NOMO-1 treated with DMSO at 0.1 percent for 48 hours (cell line): Measurements from ENCODE around the gene TANC1.

Experiments
- DNase-seq: peaks from one replicate; lab custom pipeline; 2025; ENCODE audit not compliant: unreplicated experiment; lab: John Stamatoyannopoulos, UW

The TANC1 gene

DNA sequence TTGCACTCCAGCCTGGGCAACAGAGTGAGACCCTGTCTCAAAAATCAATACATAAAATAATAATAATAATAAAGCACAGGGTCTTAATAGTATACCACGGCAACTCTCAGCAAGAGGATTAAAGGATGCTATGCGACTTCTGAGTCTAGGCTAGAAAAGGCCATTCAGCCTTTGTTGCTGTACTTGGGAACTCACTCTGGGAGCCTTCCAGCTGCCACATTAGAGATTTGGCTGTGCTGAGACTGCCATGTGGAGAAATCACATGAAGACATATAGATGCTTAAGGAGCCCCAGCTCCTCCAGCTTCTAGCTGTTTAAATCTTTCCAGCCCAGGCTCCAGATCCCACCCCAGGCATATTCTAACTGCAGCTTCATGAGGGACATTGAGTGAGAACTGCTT, 8.2 kb upstream of the TANC1 start:
- DNase-seq: no peak

DNA sequence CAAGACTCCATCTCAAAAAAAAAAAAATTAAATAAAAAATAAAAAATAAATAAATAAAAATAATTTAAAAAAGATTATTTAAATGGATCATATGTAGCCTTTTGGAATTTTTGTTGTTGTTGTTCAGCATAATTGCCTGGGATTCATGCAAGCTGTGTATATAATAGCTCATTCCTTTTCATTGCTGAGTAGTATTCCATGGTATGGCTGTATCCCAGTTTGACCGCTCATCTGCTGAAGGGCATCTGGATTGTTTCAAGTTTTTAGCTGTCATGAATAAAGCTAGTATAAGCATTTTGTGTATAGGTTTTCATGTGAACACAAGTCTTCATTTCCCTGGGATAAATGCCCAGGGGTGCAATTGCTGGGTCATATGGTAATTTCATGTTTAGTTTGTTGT, 6.4 kb upstream of the TANC1 start:
- DNase-seq: no peak

DNA sequence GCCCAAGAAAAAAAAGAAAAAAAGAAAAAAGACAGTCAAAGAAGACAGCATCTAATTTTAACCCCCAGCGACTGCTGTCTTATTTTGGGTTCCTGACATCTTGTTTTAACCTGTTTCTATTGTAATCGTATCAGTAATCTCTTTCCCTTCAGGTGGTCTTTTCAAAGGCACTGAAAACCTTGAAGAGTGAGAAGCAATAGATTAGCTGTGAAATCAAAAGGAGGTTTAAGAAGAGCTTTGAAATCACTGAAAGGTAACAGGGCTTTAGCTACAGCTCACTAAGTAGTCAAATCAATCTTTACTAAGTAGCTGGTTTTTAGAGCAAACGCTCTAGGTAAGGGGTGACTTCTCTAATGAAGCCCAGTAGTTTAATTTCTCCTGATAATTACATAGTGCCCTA, 5.4 kb upstream of the TANC1 start:
- DNase-seq: no peak

DNA sequence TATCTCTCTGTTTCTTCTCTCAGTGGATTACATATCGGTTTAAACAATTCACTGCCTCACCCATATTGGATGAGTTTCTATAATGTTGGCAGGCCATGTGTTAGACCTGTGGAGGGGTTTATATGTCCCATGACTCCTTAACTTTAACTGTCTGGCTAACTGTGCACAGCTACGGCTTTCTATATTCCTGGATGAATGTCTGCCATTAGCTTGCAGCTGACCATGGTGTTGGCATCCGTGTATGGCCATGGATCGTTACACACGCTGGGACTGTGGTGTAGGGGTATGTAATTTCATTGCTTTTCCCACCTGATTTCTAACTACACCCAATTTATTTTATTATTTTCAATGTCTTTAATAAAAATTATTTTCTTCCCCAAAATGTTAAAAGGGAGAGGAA, 3.3 kb upstream of the TANC1 start:
- no peak for DNase-seq

DNA sequence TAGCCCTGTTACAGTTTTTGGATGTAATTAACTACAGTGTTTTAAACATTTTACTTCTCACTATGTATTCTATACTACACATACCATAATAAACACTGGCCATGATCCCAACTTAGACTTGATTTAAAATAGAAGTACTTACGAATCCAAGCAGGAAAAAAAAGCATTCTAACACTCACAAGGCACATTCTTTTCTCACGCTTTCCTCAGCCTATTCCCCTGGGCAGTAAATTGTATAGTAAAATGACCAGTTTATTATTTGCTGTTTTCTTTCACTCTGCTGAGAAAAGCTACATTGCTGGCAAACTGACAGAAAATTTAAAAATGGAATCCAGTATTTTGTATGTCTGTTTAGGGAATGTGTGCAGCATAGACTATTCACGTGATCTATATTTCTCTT, 2.8 kb upstream of the TANC1 start:
- DNase-seq: no peak

DNA sequence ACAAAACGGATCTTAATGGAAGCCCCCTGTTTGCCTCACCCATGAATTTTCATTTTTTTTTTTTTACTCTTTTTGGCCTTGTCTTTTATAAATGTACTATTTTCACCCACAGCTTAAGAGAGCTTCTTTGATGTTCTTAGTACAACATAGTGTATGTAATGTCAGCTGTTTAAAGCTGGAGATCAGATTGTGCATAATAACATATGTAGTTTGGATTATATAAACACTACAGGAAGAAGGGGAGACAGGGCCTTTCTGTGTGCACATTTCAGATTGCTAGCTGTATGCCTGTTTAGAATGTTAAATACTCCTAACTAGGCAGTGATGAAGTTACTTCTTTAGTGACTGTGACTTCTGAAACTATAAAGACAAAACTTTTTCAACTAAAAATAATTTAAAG, 2.1 kb upstream of the TANC1 start:
- DNase-seq: no peak

DNA sequence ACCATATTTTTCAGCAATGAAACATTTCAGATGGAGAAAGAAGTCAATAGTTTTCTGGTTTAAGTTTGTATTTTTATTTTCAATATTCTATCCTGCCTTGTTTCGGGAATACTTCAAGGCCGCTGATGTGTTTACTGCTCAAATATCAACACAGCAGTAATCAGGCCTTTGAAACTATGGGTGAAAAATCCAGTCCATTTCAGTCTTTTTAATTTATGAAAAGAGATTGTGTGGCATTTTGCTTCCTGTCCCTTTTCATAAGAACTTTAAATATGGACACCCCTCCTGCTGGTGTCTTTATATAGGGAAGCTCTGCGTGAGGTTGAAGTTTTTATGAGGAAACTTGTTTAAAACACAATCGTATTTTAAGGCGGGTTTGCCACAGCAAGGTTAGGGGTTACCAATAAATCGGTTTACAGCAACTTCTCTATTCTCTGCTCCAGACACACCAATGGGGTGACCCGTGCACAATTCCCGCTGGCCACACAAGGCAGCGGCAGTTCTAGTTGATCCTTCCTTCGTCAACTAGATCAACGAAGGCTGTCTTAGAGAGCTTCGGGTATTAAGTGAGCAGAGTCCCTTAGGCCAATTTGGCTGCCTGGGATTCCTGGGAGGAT, 1.2 kb upstream of the TANC1 start:
- DNase-seq: no peak

DNA sequence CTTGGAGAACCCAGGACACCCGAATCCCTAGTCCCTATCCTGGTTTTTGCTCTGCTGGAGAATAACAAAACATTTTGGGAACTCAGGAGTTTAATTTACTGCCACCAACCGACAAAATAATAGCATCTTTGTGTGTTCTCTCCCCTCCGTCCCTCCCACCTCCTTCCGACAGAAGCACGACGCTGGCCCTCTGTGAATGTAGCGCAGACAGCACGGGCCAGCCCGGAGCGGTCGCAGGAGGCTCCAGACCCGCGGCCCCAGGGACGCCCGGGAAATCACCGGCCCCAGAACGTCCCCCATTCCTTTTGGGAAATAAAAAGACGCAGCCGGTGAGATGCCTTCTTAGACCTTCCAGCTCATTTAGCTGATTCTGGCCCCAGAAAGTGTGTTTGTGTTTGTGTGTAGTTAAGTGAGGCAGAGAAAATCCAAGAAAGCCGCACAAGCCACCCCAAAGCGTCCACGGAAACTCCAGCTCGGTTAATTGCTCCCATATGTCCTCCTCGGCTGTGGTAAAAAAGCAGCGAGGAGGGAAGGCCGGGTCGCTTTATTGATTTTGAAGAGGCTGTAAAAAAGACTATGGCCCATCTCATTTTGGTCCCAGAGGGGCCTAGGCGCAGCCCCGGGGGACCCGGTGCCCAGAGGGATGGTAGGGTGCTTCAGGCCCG, 577 bp upstream of the TANC1 start:
- no peak for DNase-seq

DNA sequence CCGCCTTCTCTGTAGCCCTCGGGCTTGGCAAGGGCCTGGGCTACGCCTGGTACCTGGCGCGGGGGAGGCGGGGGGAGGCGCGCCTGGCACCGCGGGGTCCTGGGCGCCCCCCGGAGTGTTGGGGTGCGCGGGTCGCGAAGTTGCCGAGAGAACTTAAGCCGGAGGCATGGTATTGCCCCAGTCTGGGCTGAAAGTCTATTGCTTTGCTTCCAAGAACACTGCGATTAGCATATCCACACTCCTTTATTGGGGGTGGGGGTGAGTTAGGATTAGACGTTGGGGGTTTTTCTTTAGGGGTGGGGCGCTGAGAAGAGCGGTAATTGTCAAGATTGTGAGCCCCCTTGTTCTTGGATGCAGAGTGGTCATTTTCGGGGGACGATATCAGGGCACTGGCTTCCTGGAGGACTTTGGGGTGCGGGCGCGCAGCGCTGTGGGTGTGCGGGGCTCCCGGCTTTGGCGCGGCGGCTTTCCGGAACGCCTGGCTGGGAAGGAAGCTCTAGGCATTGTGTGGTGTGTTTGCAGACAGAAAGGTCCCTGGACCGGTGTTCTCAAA, 798 bp downstream of the TANC1 start:
- DNase-seq: no peak

DNA sequence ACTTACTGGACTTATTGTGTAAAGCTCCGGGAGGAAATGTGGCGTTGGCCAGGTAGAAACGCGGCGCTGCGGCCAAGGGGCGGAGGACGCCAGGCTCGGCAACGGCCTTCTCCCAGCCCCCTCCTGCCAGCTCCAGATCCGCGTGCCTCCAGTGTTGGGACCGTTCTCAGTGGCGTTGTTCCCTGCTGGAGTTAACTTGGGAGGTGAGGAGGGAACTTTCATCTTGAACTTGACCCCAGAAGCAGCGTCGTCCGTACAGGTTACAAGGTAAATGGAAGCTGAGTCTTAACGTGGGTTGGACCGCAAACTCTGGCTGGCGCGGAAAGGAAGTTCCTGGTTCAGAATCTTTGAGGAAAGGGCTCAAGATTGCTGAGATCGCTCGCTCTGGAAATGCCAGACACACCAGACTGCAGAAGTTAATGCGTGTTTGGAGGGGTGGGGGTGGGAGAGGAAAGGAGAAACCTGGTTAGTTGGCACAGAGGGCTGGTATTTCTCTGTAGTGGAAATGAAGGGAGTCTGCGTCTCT, 1.3 kb downstream of the TANC1 start:
- DNase-seq: no peak

DNA sequence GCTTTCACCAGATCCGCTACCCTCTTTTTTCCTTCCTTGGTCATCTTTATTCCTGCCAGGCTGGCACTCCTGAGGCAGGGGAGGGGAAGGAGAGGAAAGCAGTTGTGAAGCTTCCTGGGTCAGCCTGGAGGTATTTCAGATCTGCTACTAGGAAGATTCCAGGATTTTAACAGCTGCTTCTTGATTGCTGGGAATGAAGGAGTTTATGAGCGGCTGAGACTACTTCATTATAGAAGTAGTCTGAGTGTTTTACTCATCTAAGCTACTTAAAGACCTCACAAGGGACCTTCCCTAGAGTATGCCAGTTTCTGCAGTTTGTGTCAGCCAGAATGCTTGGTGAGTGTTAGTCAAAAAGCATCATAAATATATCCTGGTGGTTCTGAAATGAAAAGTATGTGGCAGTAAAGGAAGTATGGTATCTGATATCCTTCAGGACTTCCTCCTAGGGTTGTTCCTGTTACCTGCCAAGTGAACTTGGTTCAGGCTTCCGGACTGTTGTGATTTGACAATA, 1.9 kb downstream of the TANC1 start:
- no peak for DNase-seq

DNA sequence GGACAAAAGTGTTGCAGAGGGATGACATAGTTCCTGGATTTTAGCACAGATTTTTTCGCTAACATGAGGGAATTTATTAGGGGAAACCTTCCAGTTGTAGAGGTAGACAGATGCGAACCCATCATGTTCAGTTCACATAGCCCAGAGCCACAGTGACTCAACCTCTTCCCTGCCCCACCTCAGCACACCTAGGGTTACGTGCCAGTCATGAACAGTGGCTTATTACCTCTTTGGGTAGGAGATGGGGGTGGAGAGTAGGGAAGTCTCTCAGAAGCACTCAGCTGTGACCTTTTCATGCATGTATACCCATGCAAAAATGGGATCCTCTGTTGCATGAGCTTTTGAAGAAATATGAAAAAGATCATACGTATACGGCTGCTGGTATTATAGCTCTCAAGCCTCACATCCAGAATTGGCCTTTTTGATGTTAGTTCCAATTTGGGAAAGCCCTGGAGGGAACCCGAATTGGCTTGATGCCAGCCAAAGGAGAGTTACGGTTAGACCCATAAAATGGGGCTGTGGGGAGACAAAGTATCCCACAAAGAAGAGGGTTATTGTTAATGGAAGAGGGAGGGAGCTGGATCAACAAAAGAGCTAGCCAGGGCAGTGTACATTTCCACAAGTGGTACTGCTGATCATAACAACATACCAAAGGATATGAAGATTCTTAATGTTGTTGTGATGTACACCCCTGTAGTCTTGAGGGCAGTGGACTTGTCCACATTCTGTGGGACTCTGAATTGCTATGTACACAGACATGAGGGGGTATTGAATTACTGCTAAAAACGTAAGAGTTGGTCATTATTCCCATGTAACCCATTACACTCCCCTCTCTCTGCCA, 4.9 kb downstream of the TANC1 start:
- DNase-seq: no peak

DNA sequence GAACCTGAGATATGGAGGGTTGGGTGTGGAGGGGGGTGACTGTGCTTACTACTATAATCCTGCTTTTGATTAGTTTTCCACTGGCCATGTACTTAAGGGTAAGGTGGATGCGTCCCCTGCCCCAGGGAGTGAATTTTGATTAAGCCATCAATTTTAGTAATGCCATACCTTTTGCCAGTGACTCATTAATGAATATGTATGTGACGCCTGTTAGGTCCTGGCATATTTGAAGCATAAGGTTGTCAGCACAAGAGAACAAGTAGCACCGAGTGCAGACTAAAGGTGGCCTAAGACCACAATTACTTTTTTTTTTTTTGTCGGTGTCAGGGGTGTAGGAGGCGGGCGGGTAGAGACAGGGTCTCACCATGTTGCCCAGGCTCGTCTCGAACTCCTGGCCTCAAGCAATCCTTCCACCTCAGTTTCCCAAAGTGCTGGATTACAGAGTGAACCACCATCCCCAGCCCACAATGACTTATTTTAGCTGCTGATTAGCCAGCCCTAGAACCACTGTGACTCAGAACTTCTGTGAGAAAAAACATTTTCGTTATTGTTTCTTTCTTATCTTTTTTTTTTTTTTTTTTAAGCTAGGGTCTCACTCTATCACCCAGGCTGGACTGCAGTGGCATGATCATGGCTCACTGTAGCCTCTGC, 7.0 kb downstream of the TANC1 start:
- DNase-seq: no peak

DNA sequence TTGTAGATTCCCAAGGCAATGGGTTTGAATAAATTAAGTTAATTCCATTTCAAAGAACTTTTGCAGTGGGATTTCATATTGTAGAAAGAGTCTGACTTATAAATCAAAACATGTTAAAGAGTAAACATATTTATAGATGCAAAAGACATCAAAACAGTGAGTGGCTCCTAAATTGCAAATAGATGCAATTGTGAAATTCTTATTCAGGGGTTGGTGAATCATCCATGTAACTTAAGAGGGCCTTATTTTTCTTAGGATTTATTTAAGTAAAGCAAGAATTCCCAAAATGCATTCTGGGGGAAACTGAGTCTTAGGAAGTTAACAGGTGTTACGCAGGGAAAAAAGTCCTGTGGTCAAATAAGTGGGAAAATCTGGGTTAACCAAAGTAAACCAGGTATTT, 11.3 kb downstream of the TANC1 start:
- DNase-seq: no peak

DNA sequence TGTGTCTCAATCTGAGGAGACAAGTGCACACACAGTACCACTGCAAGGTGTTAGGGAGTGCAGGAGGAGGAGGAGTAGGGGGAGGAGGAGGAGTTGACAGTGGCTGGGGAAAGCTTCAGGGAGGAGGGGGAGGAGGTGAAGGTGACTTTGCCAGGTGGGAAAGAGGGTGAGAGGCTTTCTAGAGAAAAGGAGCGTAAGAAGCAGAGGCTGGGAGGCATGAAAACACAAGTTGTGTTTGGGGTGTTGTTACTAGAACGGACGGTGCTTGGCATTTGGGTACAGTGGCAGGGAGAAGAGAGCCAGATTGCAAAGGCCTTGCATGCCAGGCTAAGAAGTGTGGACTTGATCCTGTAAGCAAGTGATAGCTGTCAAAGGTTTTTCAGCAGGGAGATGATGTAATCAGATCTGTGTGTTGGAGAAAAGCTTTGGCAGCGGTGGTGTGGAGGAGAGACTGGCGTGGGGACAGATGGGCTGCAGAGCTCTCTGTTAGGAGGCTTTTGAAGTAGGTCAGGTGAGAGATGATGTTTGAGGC, 16.2 kb downstream of the TANC1 start:
- DNase-seq: no peak

DNA sequence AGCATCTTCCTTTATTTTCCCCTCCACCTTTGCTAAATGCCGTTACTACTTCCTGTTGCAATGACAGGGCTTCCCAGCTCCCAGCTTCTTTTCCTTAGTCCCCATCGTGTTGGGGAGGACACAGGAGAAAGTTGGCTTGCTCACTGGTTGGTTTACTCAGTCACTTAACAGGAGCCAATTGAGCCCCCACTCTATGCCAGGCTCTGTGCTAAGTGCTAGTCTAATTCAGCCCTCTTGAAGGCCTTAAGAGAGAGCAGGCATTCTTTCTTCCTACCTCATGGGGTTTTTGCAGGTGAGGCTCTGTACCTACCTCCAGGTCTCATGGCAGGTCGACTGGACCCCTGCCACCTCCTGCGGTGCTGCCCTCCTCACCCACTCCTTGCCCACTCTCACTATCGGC, 20.1 kb downstream of the TANC1 start:
- DNase-seq: no peak

DNA sequence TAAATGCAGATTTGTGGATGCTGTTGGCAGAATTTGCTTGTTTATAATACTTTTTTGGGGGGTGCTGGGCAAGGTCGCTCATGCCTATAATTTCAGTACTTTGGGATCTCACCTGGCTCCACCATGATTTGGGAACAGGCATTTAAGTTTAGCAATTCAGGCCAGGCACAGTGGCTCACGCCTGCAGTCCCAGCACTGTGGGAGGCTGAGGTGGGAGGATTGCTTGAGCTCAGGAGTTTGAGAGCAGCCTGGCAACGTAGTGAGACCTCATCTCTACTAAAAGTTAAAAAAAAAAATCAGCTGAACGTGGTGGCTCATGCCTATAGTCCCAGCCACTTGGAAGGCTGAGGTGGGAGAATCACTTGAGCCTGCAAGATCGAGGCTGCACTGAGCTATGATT, 20.7 kb downstream of the TANC1 start:
- no peak for DNase-seq

DNA sequence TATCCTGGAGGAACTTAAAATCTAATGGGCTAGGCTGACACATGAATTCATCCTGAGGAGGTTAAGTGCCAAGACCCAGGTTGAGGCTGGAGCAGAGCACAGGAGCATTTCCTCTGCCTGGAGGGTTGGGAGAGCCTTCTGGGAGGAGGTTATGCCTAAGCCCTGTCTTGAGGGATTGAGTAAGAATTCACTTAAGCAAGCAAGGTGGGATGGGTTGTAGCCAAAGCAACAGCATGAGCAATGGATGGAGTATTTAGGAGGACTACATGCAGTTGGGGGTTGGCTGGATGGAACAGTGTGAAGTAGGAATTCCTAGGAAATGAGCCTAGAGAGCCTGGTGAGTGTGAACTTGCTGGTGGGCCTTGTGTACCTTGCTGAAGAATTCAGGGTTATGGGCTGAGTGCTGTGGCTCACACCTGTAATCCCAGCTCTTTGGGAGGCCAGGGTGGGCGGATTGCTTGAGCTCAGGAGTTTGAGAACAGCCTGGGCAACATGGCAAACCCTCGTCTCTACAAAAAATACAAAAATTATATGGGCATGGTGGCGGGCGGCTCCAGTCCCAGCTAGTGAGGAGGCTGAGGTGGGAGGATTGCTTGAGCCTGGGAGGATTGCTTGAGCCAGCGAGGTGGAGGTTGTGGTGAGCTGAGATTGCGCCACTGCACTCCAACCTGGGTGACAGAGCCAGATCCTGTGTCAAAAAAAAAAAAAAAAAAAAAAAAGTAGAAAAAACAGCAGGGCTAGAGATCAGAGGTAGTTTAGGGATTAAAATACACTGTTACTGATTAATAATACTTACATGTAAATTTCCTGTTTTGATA, 22.2 kb downstream of the TANC1 start:
- DNase-seq: no peak

DNA sequence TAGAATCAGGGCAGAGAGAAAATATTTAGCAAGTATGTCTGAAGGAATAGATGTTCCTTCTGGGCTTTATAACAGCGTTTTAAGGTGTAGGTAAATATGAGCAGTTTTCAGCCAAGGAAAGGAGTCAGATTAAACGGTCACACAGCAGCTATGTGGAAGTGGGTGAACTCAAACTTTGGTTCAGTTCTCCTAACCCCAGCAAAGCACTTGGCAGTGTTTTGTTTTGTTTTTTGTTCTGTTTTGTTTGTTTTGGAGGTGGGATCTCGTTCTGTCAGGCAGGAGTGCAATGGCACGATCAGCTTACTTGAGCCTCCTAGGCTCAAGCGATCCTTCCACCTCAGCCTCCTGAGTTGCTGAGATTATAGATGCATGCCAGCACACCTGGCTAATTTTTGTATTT, 24.6 kb downstream of the TANC1 start:
- DNase-seq: no peak
